AG09319 (cell line): ENCODE data around the gene SCGN.

Experiments used
- DNase-seq: peaks from one replicate; pipeline ENCODE4 v3.0.0-alpha.2; 2010; ENCODE audit warnings: low read depth; ENCODE audit errors: extremely low read depth
- TF ChIP-seq, protein P1 (sequence below): IDR thresholded peaks from 2 replicates; pipeline ENCODE4 v1.5.1; 2011; ENCODE audit warnings: low read depth, mild to moderate bottlenecking, inconsistent platforms, low read length, moderate library complexity

The SCGN gene

DNA sequence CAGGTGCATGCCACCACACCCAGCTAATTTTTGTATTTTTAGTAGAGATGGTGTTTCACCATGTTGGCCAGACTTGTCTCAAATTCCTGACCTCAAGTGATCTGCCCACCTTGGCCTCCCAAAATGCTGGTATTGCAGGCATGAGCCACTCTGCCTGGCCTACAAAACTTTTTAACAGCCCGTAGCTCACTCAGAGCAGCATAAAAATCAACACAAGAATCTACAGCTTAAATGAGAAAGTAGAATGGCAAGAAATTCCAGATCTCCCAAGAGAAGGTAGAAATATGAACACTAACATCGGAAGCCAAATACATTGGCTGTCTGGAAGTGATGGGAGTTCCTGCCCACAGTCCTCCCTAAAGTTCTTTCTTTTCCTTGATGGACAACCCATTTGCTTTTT is 43.7 kb downstream of the SCGN start:
- no peak for DNase-seq
- TF ChIP-seq, protein P1, sequence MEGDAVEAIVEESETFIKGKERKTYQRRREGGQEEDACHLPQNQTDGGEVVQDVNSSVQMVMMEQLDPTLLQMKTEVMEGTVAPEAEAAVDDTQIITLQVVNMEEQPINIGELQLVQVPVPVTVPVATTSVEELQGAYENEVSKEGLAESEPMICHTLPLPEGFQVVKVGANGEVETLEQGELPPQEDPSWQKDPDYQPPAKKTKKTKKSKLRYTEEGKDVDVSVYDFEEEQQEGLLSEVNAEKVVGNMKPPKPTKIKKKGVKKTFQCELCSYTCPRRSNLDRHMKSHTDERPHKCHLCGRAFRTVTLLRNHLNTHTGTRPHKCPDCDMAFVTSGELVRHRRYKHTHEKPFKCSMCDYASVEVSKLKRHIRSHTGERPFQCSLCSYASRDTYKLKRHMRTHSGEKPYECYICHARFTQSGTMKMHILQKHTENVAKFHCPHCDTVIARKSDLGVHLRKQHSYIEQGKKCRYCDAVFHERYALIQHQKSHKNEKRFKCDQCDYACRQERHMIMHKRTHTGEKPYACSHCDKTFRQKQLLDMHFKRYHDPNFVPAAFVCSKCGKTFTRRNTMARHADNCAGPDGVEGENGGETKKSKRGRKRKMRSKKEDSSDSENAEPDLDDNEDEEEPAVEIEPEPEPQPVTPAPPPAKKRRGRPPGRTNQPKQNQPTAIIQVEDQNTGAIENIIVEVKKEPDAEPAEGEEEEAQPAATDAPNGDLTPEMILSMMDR = no peak

DNA sequence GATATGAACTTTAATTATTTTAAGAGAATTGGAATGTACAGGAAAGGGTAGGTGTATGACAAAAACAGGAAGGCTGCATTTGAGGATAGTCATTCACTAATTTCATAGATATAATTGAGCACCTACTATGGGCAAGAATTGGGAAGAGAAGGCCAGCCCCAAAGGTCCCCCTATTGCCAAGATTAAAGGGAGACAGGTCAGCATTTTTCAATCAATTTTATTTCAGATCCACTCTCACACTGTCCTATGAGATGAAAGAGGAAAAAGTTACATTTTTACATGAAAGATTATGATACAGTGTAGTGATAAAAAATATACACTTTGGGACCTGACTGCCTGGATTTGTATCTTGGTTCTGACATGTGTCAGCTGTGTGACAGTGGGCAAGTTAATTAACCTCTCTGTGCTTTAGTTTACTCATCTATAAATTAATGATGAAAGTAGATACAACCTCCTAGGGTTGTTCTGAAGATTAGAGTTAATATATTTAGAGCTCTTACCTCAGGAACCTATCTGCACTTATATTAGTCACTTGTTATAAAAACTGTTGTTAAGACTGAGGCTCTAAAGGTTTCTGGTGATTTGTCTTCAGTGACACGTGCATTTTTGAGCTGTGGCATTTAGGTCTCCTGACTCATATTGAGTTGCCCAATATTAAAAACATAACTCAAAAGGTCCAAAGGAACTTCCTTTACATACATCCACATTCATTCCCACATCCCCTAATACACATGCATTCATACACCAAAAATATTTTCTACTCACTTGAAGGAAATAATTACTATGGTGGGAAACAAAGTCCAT is 45.7 kb downstream of the SCGN start:
- no peak for DNase-seq
- TF ChIP-seq, protein P1 = no peak

DNA sequence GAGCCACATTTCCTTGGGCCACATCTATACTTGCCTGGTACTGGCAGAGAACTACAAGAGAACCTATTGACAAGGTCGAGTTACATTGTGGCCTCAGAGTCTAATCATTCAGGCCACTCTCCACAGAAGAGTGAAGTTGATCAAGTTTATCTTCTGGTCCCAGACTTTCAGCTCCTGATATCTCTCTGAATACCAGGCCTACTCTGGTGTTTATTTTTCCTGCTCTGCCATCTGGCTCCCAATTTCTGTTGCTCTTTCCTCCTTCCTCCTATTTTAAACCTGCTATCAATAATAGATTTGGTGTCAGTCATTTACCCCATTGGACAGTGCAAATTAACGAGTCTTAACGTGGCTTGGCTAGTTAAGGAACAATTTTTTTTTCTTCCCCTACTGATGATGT is 46.6 kb downstream of the SCGN start:
- TF ChIP-seq, protein P1 = no peak
- no peak for DNase-seq

DNA sequence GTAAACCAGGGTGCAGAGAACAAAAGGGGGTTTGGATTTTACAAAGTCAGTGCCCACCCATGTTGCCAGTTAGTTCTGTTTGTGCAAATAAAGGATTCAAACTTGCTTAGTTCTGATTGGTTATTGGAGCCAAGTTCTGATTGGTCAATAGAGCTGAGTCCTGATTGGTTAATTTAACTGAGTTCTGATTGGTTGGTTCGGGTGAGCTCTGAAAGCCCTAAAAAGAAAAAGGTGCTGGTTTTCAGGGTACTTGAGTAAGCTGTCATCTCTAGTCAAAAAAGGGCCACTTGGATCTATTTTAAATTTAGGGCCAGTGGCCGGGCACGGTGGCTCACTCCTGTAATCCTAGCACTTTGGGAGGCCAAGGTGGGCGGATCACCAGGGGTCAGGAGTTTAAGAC is 47.6 kb downstream of the SCGN start:
- TF ChIP-seq, protein P1 = no peak
- DNase-seq = no peak

DNA sequence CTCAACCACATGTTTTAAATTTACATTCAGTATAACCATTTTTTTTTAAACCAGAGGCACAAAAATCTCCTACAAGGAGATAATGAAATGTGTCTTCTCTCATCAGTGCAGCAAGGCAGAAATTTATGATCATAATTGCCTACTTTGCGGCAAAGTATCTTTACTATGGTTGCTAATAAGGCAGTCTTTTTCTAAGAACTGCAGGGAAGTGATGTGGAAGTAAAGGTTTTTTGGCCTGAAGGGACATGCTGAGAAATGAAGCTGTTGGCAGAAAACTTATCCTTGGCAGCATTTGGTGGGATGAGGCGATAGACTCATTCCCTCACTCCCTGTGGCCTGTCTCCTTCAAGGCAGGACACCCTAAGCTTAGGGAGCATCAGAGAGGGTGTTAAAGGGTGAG is 48.7 kb downstream of the SCGN start:
- DNase-seq = no peak
- TF ChIP-seq, protein P1 = no peak

DNA sequence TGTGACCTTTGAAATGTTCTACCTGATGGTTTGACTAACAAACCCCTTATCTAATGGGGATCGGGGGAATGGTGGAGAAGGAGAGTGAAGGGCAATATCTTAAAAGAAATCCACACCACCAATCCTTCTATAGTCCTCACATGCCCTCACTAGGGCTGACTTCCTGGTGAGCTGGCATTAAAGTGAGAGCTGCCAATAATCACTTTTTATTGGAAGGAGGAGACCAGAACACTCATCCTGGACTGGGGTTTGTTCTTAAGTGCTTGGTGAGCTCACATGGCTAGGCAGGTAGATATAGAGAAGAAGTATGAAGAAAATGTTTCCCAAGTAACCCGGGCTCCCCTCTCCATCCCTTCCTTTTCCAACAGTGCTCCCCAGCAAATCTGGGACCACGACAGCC is 49.8 kb downstream of the SCGN start:
- TF ChIP-seq, protein P1 = no peak
- no peak for DNase-seq

DNA sequence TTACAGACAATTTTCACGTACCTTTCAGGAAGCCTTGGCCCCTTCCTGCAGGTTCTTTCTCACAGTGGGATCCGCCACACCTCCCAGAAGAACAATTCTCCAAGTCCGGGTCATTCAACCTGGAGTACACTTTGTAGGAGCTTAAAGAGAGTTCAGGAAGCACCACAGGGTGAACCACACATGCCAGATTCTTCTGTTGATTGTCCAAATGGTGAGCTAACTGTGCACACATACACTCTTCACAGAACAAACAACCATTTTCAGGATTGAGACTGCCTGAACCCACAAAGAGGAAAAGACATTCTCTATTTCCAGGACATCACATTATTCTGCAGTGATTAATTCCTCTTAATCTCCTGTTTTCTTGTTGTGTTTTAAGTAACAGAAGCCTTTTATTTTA is 51.0 kb downstream of the SCGN start:
- DNase-seq = no peak
- TF ChIP-seq, protein P1 = no peak
